Esophagus (tissue), 2 donors: ENCODE data around the gene DPP6. TPM values are rescaled to one million over a fixed set of nuclear protein-coding genes. Genes with fewer than 3 reads are reported as not detected.

Source experiments
- H3K27ac ChIP-seq, 2 donors: one replicate each; pipeline ENCODE4 v1.5.1; 2013; ENCODE audit warnings: low read depth in 2 of 2, mild to moderate bottlenecking in 2 of 2, inconsistent platforms in 1 of 2, low read length in 1 of 2, moderate library complexity in 1 of 2
- H3K27me3 ChIP-seq, 2 donors: one replicate each; pipeline ENCODE4 v1.6.1; 2013; ENCODE audit warnings: low read length in 2 of 2, control low read depth in 1 of 2, mild to moderate bottlenecking in 1 of 2; ENCODE audit not compliant: insufficient read depth in 2 of 2, control insufficient read depth in 1 of 2
- H3K36me3 ChIP-seq, 2 donors: one replicate each; pipeline ENCODE4 v1.6.1; 2013; ENCODE audit warnings: low read length in 1 of 2; ENCODE audit not compliant: control insufficient read depth in 2 of 2, insufficient read depth in 2 of 2
- H3K4me1 ChIP-seq, 2 donors: one replicate each; pipeline ENCODE4 v1.6.1; 2013; ENCODE audit warnings: low read length in 1 of 2; ENCODE audit not compliant: control insufficient read depth in 2 of 2, insufficient read depth in 2 of 2
- H3K4me3 ChIP-seq, 2 donors: one replicate each; pipeline ENCODE4 v1.5.1; 2013; ENCODE audit warnings: low read length in 2 of 2, mild to moderate bottlenecking in 2 of 2, low read depth in 1 of 2, moderate library complexity in 1 of 2
- H3K9me3 ChIP-seq, 2 donors: one replicate each; pipeline ENCODE4 v1.6.1; 2013; ENCODE audit warnings: mild to moderate bottlenecking in 2 of 2, low read depth in 1 of 2, low read length in 1 of 2, moderate library complexity in 1 of 2; ENCODE audit not compliant: control insufficient read depth in 2 of 2, insufficient read depth in 1 of 2
- WGBS, 2 donors: extraction: QIAGEN DNeasy Blood & Tissue Kit; methylation state at CpG; one replicate each; pipeline ENCODE4 v1.1.7; 2013; 5-methylcytosine and 5-hydroxymethylcytosine counted together
- polyA plus RNA-seq, 2 donors: library from polyadenylated mRNA; stranded (reverse); fragments of 200-250 nt; gene quantifications; one replicate each; pipeline ENCODE4 v1.2.3, GENCODE V29; 2013
- donor health status: healthy with polysubstance abuse.
- donor health status: Bipolar disorder and iron deficiency.

The DPP6 gene
- polyA plus RNA-seq, 2 donors = 0.24 to 0.60 TPM

GRCh38 chr7:154546946-154547587 is 494.9 kb downstream of the DPP6 start:
- peaks cover 0 to 5% of the 10 kb centered on the region in 2 donors for H3K9me3 ChIP-seq
- WGBS, 2 donors = 63 to 68% methylated on average over 9 of the region's 9 CpGs
- no peak overlapping the region for H3K27ac ChIP-seq
- no peaks in the 10 kb centered on the region for H3K4me1 ChIP-seq
- no peaks in the 10 kb centered on the region for H3K27me3 ChIP-seq
- no peak overlapping the region for H3K4me3 ChIP-seq
- H3K36me3 ChIP-seq = no peaks in the 10 kb centered on the region

GRCh38 chr7:154553711-154554265 is 501.6 kb downstream of the DPP6 start:
- H3K4me3 ChIP-seq = no peak overlapping the region
- H3K36me3 ChIP-seq = no peaks in the 10 kb centered on the region
- no peaks in the 10 kb centered on the region for H3K27me3 ChIP-seq
- H3K4me1 ChIP-seq = no peaks in the 10 kb centered on the region
- WGBS, 2 donors = 77 to 83% methylated on average over 10 of the region's 10 CpGs
- H3K27ac ChIP-seq = no peak overlapping the region
- peaks cover 0 to 3% of the 10 kb centered on the region in 2 donors for H3K9me3 ChIP-seq

DNA sequence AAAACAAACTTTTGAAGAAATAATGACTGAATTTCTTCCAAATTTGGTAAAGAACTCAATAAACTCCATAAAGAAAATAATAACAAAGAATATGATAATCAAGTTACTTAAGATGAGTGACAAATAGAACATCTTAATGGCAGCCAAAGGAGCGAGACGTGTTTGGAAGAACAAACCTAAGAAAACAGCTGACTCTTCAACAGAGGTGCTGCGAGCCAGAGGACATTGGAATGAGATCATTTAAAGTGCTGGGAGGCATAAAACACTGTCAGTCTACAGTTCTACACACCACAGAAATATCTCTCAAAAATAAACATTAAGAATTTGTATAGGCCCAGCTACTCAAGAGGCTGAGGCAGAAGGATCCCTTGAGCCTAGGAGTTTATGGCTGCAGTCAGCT is 507.3 kb downstream of the DPP6 start:
- H3K9me3 ChIP-seq = peaks cover 0 to 3% of the 10 kb centered on the region in 2 donors
- WGBS, 2 donors = 80 to 82% methylated on average over 3 of the region's 3 CpGs
- no peak overlapping the region for H3K4me3 ChIP-seq
- H3K36me3 ChIP-seq = no peaks in the 10 kb centered on the region
- no peaks in the 10 kb centered on the region for H3K27me3 ChIP-seq
- no peaks in the 10 kb centered on the region for H3K4me1 ChIP-seq
- H3K27ac ChIP-seq = no peak overlapping the region

DNA sequence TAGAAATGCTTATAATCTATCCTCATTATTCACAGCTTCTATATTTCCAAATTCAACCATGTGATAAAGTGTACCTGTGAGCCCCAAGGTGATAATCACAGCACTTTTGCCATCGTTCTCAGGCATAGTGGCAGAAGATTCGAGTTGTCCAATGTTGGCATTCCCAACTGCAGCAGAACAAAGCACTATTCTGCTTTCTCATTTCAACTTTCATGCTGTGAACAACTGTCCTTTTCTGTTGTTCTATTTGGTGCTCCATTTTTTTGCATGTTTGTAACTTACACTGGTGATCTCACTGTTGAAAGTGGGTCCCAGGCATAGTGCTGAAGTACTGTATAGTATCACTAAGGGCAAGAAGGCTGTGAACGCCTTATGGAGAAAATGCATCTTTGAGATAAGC is 512.5 kb downstream of the DPP6 start:
- 72 to 74% methylated on average over 3 of the region's 3 CpGs for WGBS, 2 donors

GRCh38 chr7:154566877-154567276 is 514.7 kb downstream of the DPP6 start:
- 73 to 75% methylated on average over 1 of the region's 1 CpG for WGBS, 2 donors

More for the DNA sequence above, 512.5 kb downstream of the DPP6 start:
- Histone ChIP-seq H3K4me3 (no peak overlapping the region), H3K27me3 (no peaks in the 10 kb centered on the region), H3K27ac (no peak overlapping the region), H3K9me3 (peaks cover 0 to under 1% of the 10 kb centered on the region in 2 donors), H3K36me3 (no peaks in the 10 kb centered on the region), H3K4me1 (no peaks in the 10 kb centered on the region)

GRCh38 chr7:154568346-154568745 is 516.1 kb downstream of the DPP6 start:
- no peaks in the 10 kb centered on the region for H3K4me1 ChIP-seq
- no peak overlapping the region for H3K27ac ChIP-seq
- no peak overlapping the region for H3K4me3 ChIP-seq
- 75 to 79% methylated on average over 10 of the region's 10 CpGs for WGBS, 2 donors
- H3K36me3 ChIP-seq = no peaks in the 10 kb centered on the region
- H3K9me3 ChIP-seq = peaks cover 0 to 7% of the 10 kb centered on the region in 2 donors
- no peaks in the 10 kb centered on the region for H3K27me3 ChIP-seq

More at GRCh38 chr7:154566877-154567276, 514.7 kb downstream of the DPP6 start:
- H3K9me3 ChIP-seq = peaks cover 0 to 3% of the 10 kb centered on the region in 2 donors
- no peaks in the 10 kb centered on the region for H3K27me3 ChIP-seq
- H3K4me1 ChIP-seq = no peaks in the 10 kb centered on the region
- H3K27ac ChIP-seq = no peak overlapping the region
- no peaks in the 10 kb centered on the region for H3K36me3 ChIP-seq
- H3K4me3 ChIP-seq = no peak overlapping the region

- no peaks in the 10 kb centered on the region for H3K4me1 ChIP-seq
- no peak overlapping the region for H3K4me3 ChIP-seq
- H3K27me3 ChIP-seq = no peaks in the 10 kb centered on the region
- H3K36me3 ChIP-seq = no peaks in the 10 kb centered on the region
- WGBS, 2 donors = 78 to 86% methylated on average over 2 of the region's 2 CpGs
- no peak overlapping the region for H3K27ac ChIP-seq
- H3K9me3 ChIP-seq = peaks cover 0 to 16% of the 10 kb centered on the region in 2 donors
These were observed 517.7 kb downstream of the DPP6 start for GRCh38 chr7:154569916-154570315.

DNA sequence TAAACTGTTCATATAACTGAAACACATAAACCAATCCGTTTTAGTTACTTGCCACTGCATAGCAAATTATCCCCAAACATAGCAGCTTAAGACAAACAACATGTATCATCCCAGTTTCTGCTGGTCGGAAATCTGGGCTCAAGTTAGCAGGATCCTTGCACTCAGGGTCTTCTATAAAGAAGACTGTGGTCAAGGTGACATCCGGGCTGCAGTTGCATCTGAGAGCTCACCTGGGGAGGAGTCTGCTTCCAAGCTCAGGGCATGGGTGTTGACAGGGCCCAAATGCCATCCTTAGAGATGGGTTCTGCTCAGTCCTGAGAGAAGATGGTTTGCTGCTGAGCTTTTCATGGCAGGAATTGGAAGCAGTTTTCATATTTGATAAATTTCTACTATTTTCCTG is 519.6 kb downstream of the DPP6 start:
- no peaks in the 10 kb centered on the region for H3K27me3 ChIP-seq
- H3K4me1 ChIP-seq = no peaks in the 10 kb centered on the region
- H3K4me3 ChIP-seq = no peak overlapping the region
- H3K36me3 ChIP-seq = no peaks in the 10 kb centered on the region
- H3K27ac ChIP-seq = no peak overlapping the region
- H3K9me3 ChIP-seq = peaks cover 0 to 21% of the 10 kb centered on the region in 2 donors
- WGBS, 2 donors = 70 to 83% methylated on average over 3 of the region's 3 CpGs

GRCh38 chr7:154574235-154574634 is 522.0 kb downstream of the DPP6 start:
- Histone ChIP-seq H3K36me3 (no peaks in the 10 kb centered on the region), H3K4me1 (no peaks in the 10 kb centered on the region), H3K9me3 (peaks cover 0 to 21% of the 10 kb centered on the region in 2 donors), H3K27me3 (no peaks in the 10 kb centered on the region), H3K4me3 (no peak overlapping the region), H3K27ac (no peak overlapping the region)
- 98 to 100% methylated on average over 2 of the region's 2 CpGs for WGBS, 2 donors

- H3K27me3 ChIP-seq = no peaks in the 10 kb centered on the region
- H3K27ac ChIP-seq = no peak overlapping the region
- 90 to 98% methylated on average over 3 of the region's 3 CpGs for WGBS, 2 donors
- H3K36me3 ChIP-seq = no peaks in the 10 kb centered on the region
- H3K9me3 ChIP-seq = peaks cover under 1 to 18% of the 10 kb centered on the region in 2 donors
- no peaks in the 10 kb centered on the region for H3K4me1 ChIP-seq
- H3K4me3 ChIP-seq = no peak overlapping the region
These were observed 523.3 kb downstream of the DPP6 start for GRCh38 chr7:154575497-154575896.
